Mesothelial cell of epicardium (in vitro differentiated cells): ENCODE measurements around the gene WNT9A. TPM values are rescaled to one million over a fixed set of nuclear protein-coding genes. Genes with fewer than 3 reads are reported as not detected.
"Not testable (repeated sequence)": the region's sequence is repeated elsewhere in the genome, so short reads cannot be mapped to it uniquely, and the experiment has no call there.

Experiments used
- DNase-seq, 2 experiments: peaks; one replicate each; pipeline ENCODE4 v3.0.0; 2021; ENCODE audit warnings: low spot score in 2 of 2; ENCODE audit not compliant: unreplicated experiment in 2 of 2
- H3K27ac Mint-ChIP-seq: 2 replicates; pipeline ENCODE4 v1.8.0; 2021; ENCODE audit warnings: mixed read lengths
- H3K27me3 Mint-ChIP-seq: 2 replicates; pipeline ENCODE4 v1.8.0; 2021; ENCODE audit warnings: low read depth, mixed read lengths
- H3K36me3 Mint-ChIP-seq: 2 replicates; pipeline ENCODE4 v1.8.0; 2021; ENCODE audit warnings: mixed read lengths
- H3K4me1 Mint-ChIP-seq: 2 replicates; pipeline ENCODE4 v1.8.0; 2021; ENCODE audit warnings: mixed read lengths
- H3K4me3 Mint-ChIP-seq: 2 replicates; pipeline ENCODE4 v1.8.0; 2021; ENCODE audit warnings: mild to moderate bottlenecking, moderate library complexity, mixed read lengths
- H3K9me3 Mint-ChIP-seq: 2 replicates; pipeline ENCODE4 v1.8.0; 2021; ENCODE audit warnings: mixed read lengths
- total RNA-seq: library from RNA; stranded (reverse); gene quantifications from 3 replicates; pipeline ENCODE4 v1.2.1, GENCODE V29; 2021
- TF ChIP-seq, protein P1 (sequence below): fragments of 200-600 bp; sonication (generic); IDR thresholded peaks from one replicate; pipeline ENCODE4 v1.5.0; 2021; ENCODE audit warnings: antibody characterized with exemption; ENCODE audit not compliant: unreplicated experiment

Gene WNT9A
- total RNA-seq, 1 donor from 2014 or later, result 3.9 TPM

DNA sequence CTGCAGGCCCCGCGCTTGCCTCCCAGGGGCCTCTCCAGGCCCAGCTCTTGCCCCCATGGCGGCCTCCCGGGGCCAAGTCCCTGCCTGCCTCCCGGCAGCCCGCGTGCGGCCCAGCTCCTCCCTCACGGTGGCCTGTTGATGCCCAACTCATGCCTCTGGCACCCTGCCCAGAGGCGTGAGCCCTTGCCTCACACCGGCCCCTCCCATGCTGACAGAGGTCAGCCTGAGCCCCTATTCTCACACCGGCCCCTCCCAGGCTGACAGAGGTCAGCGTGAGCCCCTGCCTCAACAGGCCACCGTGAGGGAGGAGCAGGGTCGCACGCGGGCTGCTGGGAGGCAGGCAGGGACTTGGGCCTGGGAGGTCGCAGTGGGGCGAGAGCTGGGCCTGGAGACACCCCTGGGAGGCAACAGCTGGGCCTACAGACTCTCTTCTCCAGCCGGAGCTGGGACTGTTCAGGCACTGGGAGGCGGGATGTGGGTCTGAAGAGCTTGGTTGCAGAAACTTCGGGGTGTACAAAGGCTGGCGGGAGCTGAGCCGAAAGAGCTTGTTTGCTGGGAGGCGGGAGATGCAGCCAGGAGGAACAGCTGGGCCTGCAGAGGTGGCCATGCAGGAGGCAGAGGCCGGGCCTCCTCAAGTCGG, 24.0 kb upstream of the WNT9A start:
- not testable (repeated sequence) for H3K36me3 Mint-ChIP-seq, H3K27me3 Mint-ChIP-seq, H3K9me3 Mint-ChIP-seq, H3K4me3 Mint-ChIP-seq, H3K27ac Mint-ChIP-seq, DNase-seq, H3K4me1 Mint-ChIP-seq

DNA sequence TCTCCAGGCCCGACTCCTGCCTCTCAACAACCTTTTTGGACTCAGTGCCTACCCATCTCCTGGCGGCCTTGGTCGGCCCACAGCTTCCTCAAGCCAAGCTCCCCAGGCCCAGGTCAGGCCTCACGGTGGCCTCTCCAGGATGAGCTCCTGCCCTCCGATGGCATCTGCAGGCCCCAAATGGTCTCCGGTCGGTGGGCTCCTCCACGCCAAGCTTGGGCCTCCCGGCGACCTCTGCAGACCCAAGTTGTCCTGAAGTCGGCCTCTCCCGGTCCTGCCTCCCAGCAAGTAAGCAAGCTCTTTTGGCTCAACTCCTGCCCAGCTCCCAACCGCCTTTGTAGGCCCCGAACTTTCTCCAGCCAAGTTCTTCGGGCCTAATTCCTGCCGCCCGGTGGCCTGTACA, 23.5 kb upstream of the WNT9A start:
- not testable (repeated sequence) for H3K4me3 Mint-ChIP-seq, H3K9me3 Mint-ChIP-seq, DNase-seq, H3K27ac Mint-ChIP-seq, H3K4me1 Mint-ChIP-seq, H3K27me3 Mint-ChIP-seq, H3K36me3 Mint-ChIP-seq

DNA sequence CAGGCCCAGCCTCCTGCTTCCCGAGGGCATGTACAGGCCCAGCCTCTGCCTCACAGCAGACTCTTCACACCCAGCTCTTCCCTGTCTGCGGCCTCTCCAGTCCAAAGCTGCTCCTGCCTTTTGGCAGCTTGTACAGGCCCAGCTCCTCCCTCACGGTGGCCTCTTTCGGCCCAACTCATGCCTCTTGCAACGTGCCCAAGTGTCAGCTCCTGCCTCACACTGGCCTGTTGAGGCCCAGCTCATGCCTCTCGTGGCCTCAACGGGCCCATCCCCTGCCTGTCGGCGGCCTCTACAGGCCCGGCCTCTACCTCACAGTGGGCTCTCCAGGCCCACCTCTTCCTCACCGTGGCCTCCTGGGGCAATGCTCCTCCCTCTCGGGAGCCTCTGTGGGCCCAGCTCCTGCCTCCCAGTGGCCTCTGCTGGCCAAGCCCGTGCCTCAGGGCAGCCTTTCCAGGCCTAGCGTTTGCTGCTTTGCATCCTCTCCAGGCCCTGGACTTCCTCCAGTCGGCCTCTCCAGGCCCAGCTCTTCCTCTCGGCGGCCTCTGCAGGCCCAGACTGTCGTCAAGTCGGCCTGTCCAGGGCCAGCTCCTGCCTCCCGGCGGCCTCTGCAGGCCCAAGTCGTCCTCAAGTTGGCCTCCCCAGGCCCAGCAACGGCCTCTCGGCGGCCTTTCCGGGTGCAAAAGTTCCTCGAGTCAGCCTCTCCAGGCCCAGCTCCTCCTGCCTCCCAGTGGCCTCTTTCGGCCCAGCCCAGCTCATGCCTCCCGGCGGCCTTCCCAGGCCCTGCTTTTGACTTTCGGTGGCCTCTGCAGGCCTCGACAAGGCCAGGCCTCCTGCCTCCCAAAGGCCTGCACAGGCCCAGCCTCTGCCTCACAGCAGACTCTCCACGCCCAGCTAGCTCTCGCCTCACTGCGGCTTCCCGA, 22.6 kb upstream of the WNT9A start:
- not testable (repeated sequence) for H3K36me3 Mint-ChIP-seq, H3K27ac Mint-ChIP-seq, H3K4me1 Mint-ChIP-seq, H3K27me3 Mint-ChIP-seq, H3K4me3 Mint-ChIP-seq, DNase-seq, H3K9me3 Mint-ChIP-seq

DNA sequence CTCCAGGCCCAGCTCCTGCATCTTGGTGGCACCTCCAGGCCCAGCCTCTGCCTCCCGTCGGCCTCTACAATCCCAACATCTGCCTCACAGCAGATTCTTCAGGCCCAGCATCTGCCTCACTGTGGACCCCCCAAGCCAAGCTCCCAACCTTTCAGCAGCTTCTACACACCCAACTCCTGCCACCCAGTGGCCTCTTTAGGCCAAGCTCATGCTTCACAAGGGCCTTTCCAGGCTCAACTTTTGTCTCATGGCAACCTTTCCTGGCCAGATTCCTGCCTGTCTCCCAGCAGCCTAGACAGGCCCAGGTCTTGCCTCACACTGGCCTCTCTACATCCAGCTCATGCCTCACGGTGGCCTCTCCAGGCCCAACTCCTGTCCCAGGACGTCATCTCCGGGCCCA, 20.1 kb upstream of the WNT9A start:
- not testable (repeated sequence) for H3K36me3 Mint-ChIP-seq, H3K27me3 Mint-ChIP-seq, H3K4me1 Mint-ChIP-seq, H3K27ac Mint-ChIP-seq, H3K4me3 Mint-ChIP-seq, H3K9me3 Mint-ChIP-seq, DNase-seq

DNA sequence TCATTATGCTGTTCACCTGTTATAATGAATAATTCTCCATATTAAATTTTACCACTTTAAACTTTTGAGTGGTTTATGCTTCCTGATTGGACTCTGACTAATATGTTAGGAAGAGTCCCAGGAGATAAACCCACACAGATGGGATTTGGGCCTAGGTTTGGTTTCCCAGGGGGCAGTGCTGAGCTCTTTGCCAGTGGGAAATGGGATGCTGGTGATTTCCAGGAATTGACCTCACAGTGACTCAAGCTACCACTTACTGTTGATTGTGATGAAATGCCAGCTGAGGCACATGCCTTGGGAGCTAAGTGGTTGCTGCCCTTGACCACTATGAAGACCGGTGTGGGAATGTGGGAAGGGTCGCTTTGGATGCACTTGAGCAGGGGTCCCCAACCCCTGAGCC, 19.0 kb upstream of the WNT9A start:
- H3K27me3 Mint-ChIP-seq, H3K9me3 Mint-ChIP-seq, DNase-seq, H3K4me1 Mint-ChIP-seq, H3K36me3 Mint-ChIP-seq, H3K27ac Mint-ChIP-seq, H3K4me3 Mint-ChIP-seq: not testable (repeated sequence)

DNA sequence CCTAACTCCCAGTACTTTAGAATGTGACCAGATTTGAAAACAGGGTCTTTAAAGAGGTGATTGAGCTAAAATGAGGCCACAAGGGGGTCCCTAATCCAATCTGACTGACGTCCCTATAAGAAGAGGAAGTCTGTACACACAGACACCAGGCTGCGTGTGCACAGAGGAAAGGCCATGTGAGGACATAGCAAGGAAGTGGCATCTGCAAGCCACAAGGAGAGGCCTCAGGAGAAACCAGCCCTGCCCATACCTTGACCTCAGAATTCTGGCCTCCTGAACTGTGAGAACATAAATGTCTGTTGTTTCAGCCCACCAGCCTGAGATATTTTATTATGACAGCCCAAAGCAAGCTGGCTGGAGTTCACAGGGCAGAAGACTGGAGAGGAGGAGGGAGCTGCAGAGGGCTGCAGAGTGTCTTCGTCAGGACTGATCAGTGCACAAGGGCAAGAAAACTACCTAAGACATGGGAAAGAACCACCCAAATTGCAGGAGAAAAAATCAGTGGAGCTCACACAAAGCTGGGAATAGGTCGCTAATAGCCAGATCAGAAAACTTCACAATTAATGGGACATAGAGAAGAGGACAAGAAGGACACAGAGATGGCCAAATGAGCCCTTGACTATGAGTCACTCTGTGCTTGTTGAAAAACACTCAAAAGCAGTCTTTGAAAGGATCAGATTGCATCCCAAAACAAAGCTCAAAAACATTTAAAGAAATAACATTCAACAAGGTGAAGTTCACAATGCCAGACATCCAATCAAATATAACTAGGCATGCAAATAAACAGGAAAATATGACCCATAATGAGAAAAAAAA, 14.1 kb upstream of the WNT9A start:
- H3K4me3 Mint-ChIP-seq, result no peak overlapping the region
- no peak for DNase-seq
- TF ChIP-seq, protein P1, sequence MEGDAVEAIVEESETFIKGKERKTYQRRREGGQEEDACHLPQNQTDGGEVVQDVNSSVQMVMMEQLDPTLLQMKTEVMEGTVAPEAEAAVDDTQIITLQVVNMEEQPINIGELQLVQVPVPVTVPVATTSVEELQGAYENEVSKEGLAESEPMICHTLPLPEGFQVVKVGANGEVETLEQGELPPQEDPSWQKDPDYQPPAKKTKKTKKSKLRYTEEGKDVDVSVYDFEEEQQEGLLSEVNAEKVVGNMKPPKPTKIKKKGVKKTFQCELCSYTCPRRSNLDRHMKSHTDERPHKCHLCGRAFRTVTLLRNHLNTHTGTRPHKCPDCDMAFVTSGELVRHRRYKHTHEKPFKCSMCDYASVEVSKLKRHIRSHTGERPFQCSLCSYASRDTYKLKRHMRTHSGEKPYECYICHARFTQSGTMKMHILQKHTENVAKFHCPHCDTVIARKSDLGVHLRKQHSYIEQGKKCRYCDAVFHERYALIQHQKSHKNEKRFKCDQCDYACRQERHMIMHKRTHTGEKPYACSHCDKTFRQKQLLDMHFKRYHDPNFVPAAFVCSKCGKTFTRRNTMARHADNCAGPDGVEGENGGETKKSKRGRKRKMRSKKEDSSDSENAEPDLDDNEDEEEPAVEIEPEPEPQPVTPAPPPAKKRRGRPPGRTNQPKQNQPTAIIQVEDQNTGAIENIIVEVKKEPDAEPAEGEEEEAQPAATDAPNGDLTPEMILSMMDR, result no peak
- peaks cover 17% of the 10 kb centered on the region for H3K27me3 Mint-ChIP-seq
- H3K36me3 Mint-ChIP-seq, result no peaks in the 10 kb centered on the region
- no peak overlapping the region for H3K27ac Mint-ChIP-seq
- H3K4me1 Mint-ChIP-seq, result peaks cover 13% of the 10 kb centered on the region
- H3K9me3 Mint-ChIP-seq, result peaks cover 4% of the 10 kb centered on the region

DNA sequence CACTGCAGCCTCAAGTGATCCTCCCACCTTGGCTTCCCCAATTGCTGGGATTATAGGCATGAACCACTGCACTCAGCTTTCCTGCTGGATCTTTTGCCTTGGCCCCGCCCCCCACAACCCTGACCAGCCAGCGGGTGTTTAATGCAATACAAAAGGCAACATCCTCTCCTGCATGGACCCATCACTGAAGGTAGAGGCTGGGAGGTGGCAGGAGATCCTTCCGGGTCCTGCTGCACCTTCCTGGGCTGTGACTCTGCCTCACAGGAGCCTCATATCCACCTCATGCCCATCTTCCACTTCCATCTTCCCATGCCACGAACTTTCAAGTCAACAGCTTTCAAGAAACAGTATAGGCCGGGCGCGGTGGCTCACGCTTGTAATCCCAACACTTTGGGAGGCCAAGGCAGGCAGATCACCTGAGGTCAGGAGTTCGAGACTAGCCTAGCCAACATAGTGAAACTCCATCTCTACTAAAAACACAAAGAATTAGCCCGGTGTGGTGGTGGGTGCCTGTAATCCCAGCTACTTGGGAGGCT, 11.7 kb upstream of the WNT9A start:
- no peaks in the 10 kb centered on the region for H3K36me3 Mint-ChIP-seq
- H3K27me3 Mint-ChIP-seq, result peaks cover 30% of the 10 kb centered on the region
- peaks cover 15% of the 10 kb centered on the region for H3K9me3 Mint-ChIP-seq
- no peak for DNase-seq
- no peak overlapping the region for H3K27ac Mint-ChIP-seq
- H3K4me3 Mint-ChIP-seq, result no peak overlapping the region
- peaks cover 13% of the 10 kb centered on the region for H3K4me1 Mint-ChIP-seq
- TF ChIP-seq, protein P1, result no peak
